ENCODE data around the gene CAPN5.

DNA sequence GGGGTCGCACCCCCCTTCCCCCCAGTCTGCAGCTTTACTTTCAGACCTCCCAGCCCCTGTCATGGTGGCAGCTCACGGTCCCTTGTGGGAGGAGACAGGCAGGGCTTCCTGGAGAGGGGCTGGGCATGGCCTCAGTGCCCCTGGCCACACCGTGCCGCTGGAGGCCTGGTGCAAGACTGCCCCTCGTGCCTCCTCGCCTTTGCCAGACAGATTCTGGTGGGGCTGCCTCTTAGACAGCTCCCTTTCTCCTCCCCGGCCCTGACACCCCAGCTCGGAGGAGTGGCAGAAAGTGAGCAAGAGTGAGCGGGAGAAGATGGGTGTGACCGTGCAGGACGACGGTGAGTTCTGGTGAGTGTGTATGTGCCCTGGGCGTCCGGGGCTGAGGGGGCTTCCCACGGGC lies 49.2 kb downstream of the CAPN5 start:
- no peak for TF ChIP-seq ZFP3 (CRISPR knock-in tag; IDR thresholded peaks at IDR 0.05)
- TF ChIP-seq, protein P1, sequence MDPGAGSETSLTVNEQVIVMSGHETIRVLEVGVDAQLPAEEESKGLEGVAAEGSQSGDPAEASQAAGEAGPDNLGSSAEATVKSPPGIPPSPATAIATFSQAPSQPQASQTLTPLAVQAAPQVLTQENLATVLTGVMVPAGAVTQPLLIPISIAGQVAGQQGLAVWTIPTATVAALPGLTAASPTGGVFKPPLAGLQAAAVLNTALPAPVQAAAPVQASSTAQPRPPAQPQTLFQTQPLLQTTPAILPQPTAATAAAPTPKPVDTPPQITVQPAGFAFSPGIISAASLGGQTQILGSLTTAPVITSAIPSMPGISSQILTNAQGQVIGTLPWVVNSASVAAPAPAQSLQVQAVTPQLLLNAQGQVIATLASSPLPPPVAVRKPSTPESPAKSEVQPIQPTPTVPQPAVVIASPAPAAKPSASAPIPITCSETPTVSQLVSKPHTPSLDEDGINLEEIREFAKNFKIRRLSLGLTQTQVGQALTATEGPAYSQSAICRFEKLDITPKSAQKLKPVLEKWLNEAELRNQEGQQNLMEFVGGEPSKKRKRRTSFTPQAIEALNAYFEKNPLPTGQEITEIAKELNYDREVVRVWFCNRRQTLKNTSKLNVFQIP (CRISPR knock-in tag; IDR thresholded peaks at IDR 0.05; ENCODE audit: borderline replicate concordance, low read depth): no peak
- no peak for TF ChIP-seq GLIS3 (CRISPR knock-in tag; IDR thresholded peaks at IDR 0.05)
- no peak for TF ChIP-seq ZFP30 (CRISPR knock-in tag; IDR thresholded peaks at IDR 0.05)
- TF ChIP-seq ESRRG (CRISPR knock-in tag; IDR thresholded peaks at IDR 0.05): no peak
- TF ChIP-seq, protein P2, sequence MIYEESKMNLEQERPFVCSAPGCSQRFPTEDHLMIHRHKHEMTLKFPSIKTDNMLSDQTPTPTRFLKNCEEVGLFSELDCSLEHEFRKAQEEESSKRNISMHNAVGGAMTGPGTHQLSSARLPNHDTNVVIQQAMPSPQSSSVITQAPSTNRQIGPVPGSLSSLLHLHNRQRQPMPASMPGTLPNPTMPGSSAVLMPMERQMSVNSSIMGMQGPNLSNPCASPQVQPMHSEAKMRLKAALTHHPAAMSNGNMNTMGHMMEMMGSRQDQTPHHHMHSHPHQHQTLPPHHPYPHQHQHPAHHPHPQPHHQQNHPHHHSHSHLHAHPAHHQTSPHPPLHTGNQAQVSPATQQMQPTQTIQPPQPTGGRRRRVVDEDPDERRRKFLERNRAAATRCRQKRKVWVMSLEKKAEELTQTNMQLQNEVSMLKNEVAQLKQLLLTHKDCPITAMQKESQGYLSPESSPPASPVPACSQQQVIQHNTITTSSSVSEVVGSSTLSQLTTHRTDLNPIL (CRISPR knock-in tag; IDR thresholded peaks at IDR 0.05; ENCODE audit: low read depth): no peak
- TF ChIP-seq, protein P3, sequence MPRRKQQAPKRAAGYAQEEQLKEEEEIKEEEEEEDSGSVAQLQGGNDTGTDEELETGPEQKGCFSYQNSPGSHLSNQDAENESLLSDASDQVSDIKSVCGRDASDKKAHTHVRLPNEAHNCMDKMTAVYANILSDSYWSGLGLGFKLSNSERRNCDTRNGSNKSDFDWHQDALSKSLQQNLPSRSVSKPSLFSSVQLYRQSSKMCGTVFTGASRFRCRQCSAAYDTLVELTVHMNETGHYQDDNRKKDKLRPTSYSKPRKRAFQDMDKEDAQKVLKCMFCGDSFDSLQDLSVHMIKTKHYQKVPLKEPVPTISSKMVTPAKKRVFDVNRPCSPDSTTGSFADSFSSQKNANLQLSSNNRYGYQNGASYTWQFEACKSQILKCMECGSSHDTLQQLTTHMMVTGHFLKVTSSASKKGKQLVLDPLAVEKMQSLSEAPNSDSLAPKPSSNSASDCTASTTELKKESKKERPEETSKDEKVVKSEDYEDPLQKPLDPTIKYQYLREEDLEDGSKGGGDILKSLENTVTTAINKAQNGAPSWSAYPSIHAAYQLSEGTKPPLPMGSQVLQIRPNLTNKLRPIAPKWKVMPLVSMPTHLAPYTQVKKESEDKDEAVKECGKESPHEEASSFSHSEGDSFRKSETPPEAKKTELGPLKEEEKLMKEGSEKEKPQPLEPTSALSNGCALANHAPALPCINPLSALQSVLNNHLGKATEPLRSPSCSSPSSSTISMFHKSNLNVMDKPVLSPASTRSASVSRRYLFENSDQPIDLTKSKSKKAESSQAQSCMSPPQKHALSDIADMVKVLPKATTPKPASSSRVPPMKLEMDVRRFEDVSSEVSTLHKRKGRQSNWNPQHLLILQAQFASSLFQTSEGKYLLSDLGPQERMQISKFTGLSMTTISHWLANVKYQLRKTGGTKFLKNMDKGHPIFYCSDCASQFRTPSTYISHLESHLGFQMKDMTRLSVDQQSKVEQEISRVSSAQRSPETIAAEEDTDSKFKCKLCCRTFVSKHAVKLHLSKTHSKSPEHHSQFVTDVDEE (CRISPR knock-in tag; IDR thresholded peaks at IDR 0.05): no peak

All from SK-N-SH treated with all-trans-retinoic acid at 6 μM for 48 hours (cell line).